HG03025 (cell line): ENCODE data around the gene REV1.
"Not testable (repeated sequence)": the region's sequence is repeated elsewhere in the genome, so short reads cannot be mapped to it uniquely, and the experiment has no call there.

ENCODE experiments used
- ATAC-seq: cut with Tn5 transposase; IDR thresholded peaks from one replicate; pipeline ENCODE4 v1.9.1; 2021; ENCODE audit warnings: mild to moderate bottlenecking, moderate library complexity; ENCODE audit not compliant: unreplicated experiment, low FRiP score

Gene REV1

DNA sequence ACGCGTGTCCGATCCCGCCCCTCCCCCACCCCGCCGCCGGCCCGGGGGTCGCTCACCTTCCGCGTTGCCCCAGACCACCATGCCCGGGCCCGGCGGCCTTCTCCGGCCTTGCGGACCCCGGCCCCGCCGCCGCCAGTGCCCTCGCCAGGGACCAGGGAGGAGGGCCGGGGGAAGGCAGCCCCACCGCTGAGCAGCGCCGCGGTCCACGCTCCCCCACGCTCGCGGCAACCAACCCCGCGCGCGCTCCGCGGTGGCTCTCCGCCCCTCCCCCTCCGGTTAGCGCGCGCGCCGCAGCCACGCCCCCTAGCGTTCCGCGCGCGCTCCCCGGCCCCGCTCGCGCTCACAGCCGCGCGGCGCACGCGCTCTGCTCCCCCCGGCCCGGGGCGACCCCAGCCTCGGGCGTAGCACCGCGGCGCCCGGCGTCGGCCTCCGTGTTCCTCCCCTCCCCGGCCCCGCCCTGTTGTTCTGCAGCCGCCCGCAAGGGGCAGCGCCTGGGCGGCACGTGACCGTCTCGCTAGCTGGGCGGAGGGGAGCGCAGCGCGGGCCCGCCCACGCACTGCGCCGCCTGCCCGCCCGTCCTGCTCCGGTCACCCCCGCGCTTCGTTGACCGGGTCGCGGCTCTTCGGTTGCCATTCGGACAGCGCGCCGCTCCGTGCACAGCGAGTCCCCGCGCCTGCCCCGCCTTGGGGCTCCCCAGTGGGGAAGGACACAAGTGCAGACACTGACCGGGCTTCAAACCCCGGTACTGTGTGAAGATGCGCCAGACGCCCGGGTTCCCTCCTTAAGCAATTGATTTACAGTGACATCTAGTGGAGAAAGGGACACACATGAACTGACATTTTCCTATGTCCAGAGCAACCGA, at the start of gene REV1:
REV1 (minus strand) TSS at position 257 of the 862 bp plus-strand sequence. CDS start 25,042 bp downstream, outside the sequence.
- ATAC-seq, result peak; percentile 78

GRCh38 chr2:99537910-99538485, 48.2 kb upstream of the REV1 start:
- ATAC-seq, result no peak

DNA sequence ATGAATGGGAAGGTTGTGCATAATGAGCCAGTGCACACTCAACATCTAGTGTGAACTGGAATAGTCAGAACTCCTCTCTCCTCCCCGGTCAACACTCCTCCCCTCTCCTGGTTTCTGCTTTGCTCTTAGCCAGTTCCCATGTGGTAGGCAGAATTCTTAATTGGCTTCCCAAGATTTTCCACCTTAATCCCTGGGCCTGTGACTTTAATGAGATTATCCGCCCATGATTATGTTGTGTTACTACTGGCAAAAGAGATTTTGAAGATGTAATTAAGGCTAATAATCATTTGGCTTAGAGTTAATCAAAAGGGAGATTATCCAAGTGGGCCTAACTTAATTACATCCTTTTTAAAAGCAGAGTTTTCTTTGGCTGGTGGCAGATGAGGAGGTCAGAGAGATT, 34.2 kb upstream of the REV1 start:
- ATAC-seq, result no peak

- no peak for ATAC-seq
These were observed 32.3 kb upstream of the REV1 start for GRCh38 chr2:99522157-99522556.

DNA sequence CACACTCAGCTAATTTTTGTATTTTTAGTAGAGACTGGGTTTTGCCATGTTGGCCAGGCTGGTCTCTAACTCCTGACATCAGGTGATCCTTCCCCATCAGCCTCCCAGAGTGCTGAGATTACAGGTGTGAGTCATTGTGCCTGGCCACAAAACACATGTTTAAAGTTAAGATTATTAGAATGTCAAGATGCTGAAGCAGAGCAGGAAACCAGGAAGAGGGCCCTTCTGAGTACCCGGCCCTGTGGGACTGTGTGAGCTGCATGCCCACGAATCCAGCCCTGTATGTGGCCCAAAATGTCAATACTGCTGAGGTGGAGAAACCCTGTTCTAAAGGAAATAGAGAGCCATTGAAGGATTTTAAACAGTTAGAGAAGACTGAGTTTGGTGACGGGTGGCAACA, 31.0 kb upstream of the REV1 start:
- ATAC-seq, result no peak

GRCh38 chr2:99520195-99520594, 30.4 kb upstream of the REV1 start:
- no peak for ATAC-seq

DNA sequence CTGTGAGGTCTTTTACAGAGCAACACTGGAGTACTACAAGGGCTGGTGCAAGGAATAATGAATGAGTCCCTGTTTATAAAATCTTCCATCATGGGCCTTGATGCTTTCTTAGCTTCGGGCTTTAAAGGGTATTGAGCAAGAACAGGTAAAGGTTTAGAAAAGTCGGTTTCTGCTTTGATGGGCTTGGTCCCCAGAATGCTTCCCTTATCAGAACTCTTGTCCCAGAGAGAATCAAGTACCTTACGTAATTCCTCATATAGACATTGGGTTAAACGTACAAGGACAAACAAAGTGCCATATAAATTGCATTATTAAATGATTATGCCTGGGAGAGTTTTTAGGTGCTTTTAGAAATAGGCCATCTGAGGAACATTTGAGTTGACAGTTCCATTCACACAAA, 24.5 kb upstream of the REV1 start:
- no peak for ATAC-seq

DNA sequence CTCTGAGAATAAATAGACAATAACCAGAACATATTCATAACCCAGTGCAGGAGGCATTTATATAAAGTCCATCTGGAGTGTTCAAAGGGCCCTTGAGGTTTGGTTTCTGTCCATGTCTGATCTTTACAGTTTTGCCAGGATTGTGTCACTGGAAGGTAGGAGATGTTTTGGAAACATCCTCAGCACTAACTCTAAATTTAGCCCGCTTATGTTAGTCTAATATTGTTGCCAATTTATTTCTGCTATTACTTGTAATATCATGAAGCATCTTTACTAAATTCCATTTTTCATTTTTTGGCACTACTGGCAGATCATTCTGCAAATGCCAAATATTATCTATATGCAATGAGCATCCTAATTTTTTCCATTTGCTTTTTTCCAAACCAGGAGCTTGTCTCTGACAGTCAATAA, 22.4 kb upstream of the REV1 start:
- ATAC-seq, result no peak

GRCh38 chr2:99509387-99509786, 19.6 kb upstream of the REV1 start:
- no peak for ATAC-seq

- no peak for ATAC-seq
These were observed 18.4 kb upstream of the REV1 start for GRCh38 chr2:99507937-99508818.

DNA sequence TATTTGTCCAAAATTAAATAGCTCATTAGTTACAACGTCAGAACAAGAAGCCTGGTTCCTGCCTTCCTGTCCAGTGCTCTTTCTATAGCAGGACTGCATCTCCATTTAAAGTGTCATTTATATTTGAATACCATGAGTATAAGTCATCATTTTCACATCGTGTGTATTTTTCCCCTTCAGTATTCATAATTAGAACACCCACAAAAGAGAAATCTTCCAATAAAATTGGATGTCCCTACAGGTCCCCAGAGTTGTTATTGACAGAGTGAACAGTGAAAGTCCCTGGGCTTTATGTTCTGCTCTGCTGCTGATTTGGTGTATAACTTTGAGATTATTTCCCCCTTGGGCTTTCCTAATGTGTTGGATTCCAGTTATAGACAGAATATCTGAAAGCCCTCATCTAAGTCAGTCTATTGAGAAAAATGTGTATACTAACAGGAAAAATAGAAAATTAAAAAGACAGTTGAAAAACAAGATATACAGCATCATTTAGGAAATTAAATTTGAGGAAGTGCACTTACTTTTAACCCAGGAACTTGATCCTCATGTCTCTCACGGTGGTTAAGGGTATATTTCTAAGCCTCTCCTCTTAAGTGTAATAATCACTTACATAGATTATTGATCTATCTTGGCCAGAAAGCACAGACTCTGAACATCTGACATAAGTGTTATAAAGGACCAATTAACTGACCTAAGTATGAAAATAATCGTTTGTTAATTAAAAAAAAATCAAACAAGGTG, 15.2 kb upstream of the REV1 start:
- ATAC-seq, result no peak

DNA sequence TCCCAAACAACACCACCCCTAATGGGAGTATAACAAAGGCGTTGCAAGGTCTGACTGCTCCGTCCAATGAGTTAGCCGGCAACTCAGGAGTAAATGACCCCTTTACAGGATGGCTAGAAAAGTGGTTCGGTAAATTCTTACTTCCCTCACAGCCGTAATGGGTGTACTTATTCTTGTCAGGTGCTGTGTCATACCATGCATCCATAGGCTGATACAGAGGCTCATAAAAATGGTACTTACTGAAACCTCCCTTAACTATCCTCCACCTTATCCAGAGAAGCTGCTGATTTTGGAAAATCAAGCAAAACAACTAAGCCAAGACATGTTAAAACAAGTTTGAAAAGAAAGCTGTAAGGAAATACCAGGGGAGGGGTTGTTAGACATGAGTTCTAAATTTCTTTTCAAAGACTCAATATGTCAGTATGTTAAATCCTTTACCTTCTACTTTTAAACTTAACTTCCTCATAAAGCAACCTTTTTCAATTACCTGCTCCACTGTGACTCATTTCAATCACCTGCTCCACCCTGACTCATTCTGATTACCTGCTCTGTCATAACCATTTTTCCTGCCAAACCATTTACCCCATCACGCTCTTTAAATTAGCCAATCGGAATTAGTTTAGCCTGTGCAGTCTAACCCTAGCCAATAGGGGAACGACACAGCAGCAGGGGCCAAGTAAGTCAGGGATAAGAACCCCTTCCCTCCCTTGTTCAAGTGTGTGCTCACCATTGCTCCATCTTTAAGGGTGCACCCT, 14.0 kb upstream of the REV1 start:
- not testable (repeated sequence) for ATAC-seq

GRCh38 chr2:99496021-99496420, 6.2 kb upstream of the REV1 start:
- no peak for ATAC-seq

- no peak for ATAC-seq
These were observed 5.5 kb upstream of the REV1 start for GRCh38 chr2:99495115-99495860.

GRCh38 chr2:99492721-99493120, 2.9 kb upstream of the REV1 start:
- ATAC-seq, result no peak

DNA sequence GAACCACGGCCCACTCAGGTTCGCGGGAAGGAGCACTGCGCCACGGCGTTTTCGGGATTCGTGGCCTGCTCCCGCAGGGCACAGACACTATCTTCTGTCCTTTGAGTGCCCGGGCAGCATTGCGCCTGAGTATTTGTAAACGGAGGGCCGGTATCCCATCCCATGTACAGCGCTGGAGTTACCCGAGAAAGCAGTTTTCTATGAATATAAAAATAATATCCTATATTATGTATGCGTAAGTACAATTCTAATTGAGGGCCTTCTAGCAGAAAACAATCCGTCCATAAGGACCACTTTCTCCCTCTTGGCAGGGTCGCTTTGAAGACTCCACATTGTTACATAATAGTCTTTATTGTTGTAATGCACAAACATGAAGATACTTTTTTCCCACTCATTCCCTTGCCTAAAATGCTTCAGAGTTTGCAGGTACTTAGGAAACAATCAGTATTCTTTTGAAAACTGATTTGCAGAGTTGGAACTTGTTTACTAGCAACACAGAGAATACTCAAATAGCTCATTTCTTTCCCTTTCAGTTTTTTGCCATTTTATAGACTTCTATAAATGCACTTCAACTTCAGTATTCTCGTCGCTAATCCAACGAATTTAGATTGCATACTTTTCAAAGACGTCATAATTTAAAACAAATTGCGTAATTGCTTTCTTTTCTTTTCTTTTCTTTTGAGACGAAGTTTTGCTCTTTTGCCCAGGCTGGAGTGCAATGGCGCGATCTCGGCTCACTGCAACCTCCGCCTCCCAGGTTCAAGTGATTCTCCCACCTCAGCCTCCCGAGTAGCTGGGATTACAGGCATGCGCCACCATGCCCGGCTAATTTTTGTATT, 1.0 kb upstream of the REV1 start:
- no peak for ATAC-seq

DNA sequence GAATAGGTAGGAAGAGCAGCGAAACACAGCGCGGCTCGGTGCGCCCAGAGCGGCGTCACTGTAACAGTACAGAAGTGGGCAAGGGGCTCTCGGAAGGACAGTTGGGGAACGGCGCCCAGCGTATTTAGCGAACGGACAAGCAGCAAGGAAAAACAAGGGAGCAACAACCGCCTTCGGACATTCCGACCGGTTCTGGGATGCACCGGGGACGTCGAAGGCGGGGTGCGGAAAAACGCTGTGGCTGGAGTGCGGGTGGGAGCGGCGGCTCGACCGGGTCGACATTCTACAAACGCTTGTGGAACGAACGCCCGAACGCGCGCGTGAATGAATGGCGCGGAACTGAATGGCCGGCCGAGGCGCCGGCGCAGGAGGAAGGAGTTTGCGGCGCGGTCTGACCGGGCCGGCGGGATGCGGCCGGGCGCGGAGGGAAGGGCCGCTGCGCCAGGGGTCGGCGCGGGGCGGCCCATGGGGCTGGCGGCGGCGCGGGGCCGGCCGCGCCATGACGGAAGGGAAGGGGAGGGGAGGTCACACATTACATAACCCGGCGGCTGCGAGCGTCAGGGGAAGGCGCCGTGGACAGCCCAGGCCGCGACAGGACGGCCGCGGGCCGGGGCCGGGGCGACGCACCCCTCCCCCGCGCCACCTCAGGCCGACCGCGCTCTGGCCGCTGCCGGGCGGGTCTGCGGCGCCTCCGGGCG, 605 bp downstream of the REV1 start:
- ATAC-seq, result peak; percentile 35
